Sigmoid colon (tissue), 4 donors: ENCODE data around the gene URB1.

Experiments used
- CTCF ChIP-seq, 4 experiments: fragments of 450-650 bp in 3 of 4; fragments of 200-600 bp in 1 of 4; IDR thresholded peaks; one replicate each; pipeline ENCODE4 v1.5.1; 2016 to 2019; ENCODE audit warnings: antibody characterized with exemption in 4 of 4, mild to moderate bottlenecking in 3 of 4, moderate library complexity in 2 of 4
- EP300 ChIP-seq, 4 donors: sonication (generic); formaldehyde crosslinking; IDR thresholded peaks; one replicate each; pipeline ENCODE4 v1.6.1; 2017; ENCODE audit warnings: antibody characterized with exemption in 4 of 4
- POLR2A ChIP-seq, 2 donors: fragments of 450-650 bp; IDR thresholded peaks; one replicate each; pipeline ENCODE4 v1.6.1; 2016; ENCODE audit warnings: antibody characterized with exemption in 2 of 2, mild to moderate bottlenecking in 2 of 2, moderate library complexity in 2 of 2
- POLR2AphosphoS5 ChIP-seq, 4 donors: sonication (generic); formaldehyde crosslinking; IDR thresholded peaks; one replicate each; pipeline ENCODE4 v1.6.1; 2017; ENCODE audit warnings: antibody characterized with exemption in 4 of 4

DNA sequence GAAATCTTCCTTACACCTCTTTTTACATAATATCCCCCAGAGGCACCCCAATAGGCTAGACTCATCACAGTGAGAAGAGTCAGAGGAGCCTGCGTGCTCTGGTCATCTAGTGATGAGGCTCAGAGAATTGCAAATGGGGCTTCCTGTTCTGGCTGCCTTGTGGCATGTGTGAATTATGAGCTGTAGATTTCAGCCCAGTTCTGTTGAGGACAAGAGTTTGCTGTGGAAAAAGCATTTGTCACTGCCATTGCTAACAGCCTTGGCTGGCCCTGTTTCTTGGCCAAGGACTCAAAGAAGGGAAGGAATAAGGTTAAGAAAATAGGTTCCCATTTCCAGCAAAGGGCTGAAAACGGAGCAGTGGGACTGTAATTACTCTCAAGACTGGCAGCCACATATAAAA is 63.5 kb downstream of the URB1 start:
- TF ChIP-seq CTCF (IDR thresholded peaks at IDR 0.05) (no peak), POLR2A (IDR thresholded peaks at IDR 0.05) (no peak), EP300 (IDR thresholded peaks at IDR 0.05) (no peak), POLR2AphosphoS5 (IDR thresholded peaks at IDR 0.05) (peak; percentile 38 to 80 (median 74))
